Measurements from ENCODE around the gene PAPPA. TPM values are rescaled to one million over a fixed set of nuclear protein-coding genes. Genes with fewer than 3 reads are reported as not detected.

The PAPPA gene
- total RNA-seq, 1 experiment from 2014 or later, result 0.17 TPM

GRCh38 chr9:116137010-116137409, 16.6 kb upstream of the PAPPA start:
- Histone ChIP-seq H3K79me2 (ENCODE audit: insufficient read depth, low read length) (no peaks in the 10 kb centered on the region), H2AFZ (ENCODE audit: low read length) (no peak overlapping the region), H3K9me3 (ENCODE audit: control insufficient read depth, low read depth, low read length) (no peaks in the 10 kb centered on the region), H3K27me3 (ENCODE audit: insufficient read depth, low read length) (no peaks in the 10 kb centered on the region), H3K18ac (ENCODE audit: insufficient read length, low read depth, low read length) (no peak overlapping the region), H3K79me1 (ENCODE audit: insufficient read depth, low read depth, low read length, poor library complexity, severe bottlenecking) (no peaks in the 10 kb centered on the region), H3K14ac (ENCODE audit: insufficient read depth, low read length) (no peak overlapping the region), H4K91ac (ENCODE audit: insufficient read length, low read depth, low read length) (no peak overlapping the region), H3K56ac (ENCODE audit: insufficient read length, low read depth, low read length) (no peak overlapping the region), H3K23ac (ENCODE audit: insufficient read length, low read depth, low read length) (peak overlapping the region; percentile 62), H3K4me1 (ENCODE audit: insufficient read depth, low read length) (no peaks in the 10 kb centered on the region), H2BK12ac (ENCODE audit: insufficient read length, low read depth, low read length) (no peak overlapping the region), H4K20me1 (ENCODE audit: control insufficient read depth, insufficient read depth, insufficient read length) (no peaks in the 10 kb centered on the region), H3T11ph (ENCODE audit: low read length) (no peak overlapping the region), H2BK20ac (ENCODE audit: low read depth, low read length, poor library complexity, severe bottlenecking) (no peak overlapping the region), H2BK5ac (ENCODE audit: insufficient read length, low read length) (no peak overlapping the region), H3K4ac (ENCODE audit: low read depth, low read length) (no peak overlapping the region), H4K5ac (ENCODE audit: insufficient read length, low read depth, low read length) (no peak overlapping the region), H2AK5ac (ENCODE audit: insufficient read length, low read length) (no peak overlapping the region), H2BK120ac (ENCODE audit: low read depth, low read length, poor library complexity, severe bottlenecking) (no peak overlapping the region), H3K9ac (ENCODE audit: extremely low read depth, insufficient read length, low read length) (no peak overlapping the region), H3K4me2 (ENCODE audit: insufficient read depth, insufficient read length, low read length) (no peak overlapping the region), H3K23me2 (ENCODE audit: insufficient read length, low read depth, low read length, poor library complexity, severe bottlenecking) (no peaks in the 10 kb centered on the region), H3K27ac (ENCODE audit: insufficient read length, low read depth, low read length) (no peak overlapping the region), H4K8ac (replicated peaks; ENCODE audit: insufficient read length, low read depth, low read length) (no peak overlapping the region), H2BK15ac (ENCODE audit: low read depth, low read length) (no peak overlapping the region)
- no peak overlapping the region for H3K4me3 Mint-ChIP-seq
- H3K4me1 Mint-ChIP-seq, result no peaks in the 10 kb centered on the region
- no peaks in the 10 kb centered on the region for H3K36me3 Mint-ChIP-seq (ENCODE audit: insufficient read depth in 1 of 3, low read depth in 3 of 3)
- DNase-seq, result no peak
- no peaks in the 10 kb centered on the region for H3K9me3 Mint-ChIP-seq
- no peak overlapping the region for H3K27ac Mint-ChIP-seq
- peaks cover 14% of the 10 kb centered on the region for H3K27me3 Mint-ChIP-seq (ENCODE audit: low read depth)
- TF ChIP-seq CTCF (conservative IDR thresholded peaks at IDR 0.05), result no peak
- no CpG with 5 or more reads among the region's 2 CpGs for WGBS (ENCODE audit: extremely low coverage, insufficient read length, low lambda C conversion rate)

Measured in H9 (cell line).